Natural killer cell (primary cell): ENCODE measurements around the gene AHNAK2. TPM values are rescaled to one million over a fixed set of nuclear protein-coding genes. Genes with fewer than 3 reads are reported as not detected.

Source experiments
- ATAC-seq, 3 donors: fragments of 150-1000 bp in 2 of 3; fragments of 200-7000 bp in 1 of 3; cut with Tn5 transposase; 1 replicate in 1 of 3; 2 replicates in 2 of 3; pipeline ENCODE4 v1.10.0; 2021; ENCODE audit warnings: mild to moderate bottlenecking in 2 of 3, moderate library complexity in 2 of 3
- DNase-seq, 2 donors: peaks; one replicate each; pipeline versions ENCODE4 v3.0.0 to v3.0.0-alpha.2; 2013 to 2021; ENCODE audit warnings: mixed read lengths in 1 of 2
- H3K27ac ChIP-seq: one replicate; pipeline ENCODE4 v1.5.1; 2013; ENCODE audit warnings: mild to moderate bottlenecking, low read length
- H3K27me3 ChIP-seq: one replicate; pipeline ENCODE4 v1.6.1; 2013; ENCODE audit warnings: low read length; ENCODE audit not compliant: control insufficient read depth, insufficient read depth
- H3K36me3 ChIP-seq: one replicate; pipeline ENCODE4 v1.6.1; 2013; ENCODE audit warnings: low read length; ENCODE audit not compliant: control insufficient read depth, insufficient read depth
- H3K4me1 ChIP-seq: one replicate; pipeline ENCODE4 v1.6.1; 2013; ENCODE audit warnings: low read length; ENCODE audit not compliant: control insufficient read depth, insufficient read depth
- H3K4me3 ChIP-seq: one replicate; pipeline ENCODE4 v1.5.1; 2013; ENCODE audit warnings: low read length
- H3K9me3 ChIP-seq: one replicate; pipeline ENCODE4 v1.6.1; 2013; ENCODE audit warnings: low read length; ENCODE audit not compliant: control insufficient read depth, insufficient read depth
- H3K27ac Mint-ChIP-seq, 2 donors: one replicate each; pipeline ENCODE4 v1.8.0; 2022; ENCODE audit warnings: mild to moderate bottlenecking in 2 of 2, mixed read lengths in 2 of 2, moderate library complexity in 1 of 2
- H3K27me3 Mint-ChIP-seq, 2 donors: one replicate each; pipeline ENCODE4 v1.8.0; 2022; ENCODE audit warnings: low read depth in 2 of 2, mixed read lengths in 2 of 2
- H3K36me3 Mint-ChIP-seq: one replicate; pipeline ENCODE4 v1.8.0; 2022; ENCODE audit warnings: mixed read lengths
- H3K4me1 Mint-ChIP-seq, 2 donors: one replicate each; pipeline ENCODE4 v1.8.0; 2022; ENCODE audit warnings: mixed read lengths in 2 of 2
- H3K4me3 Mint-ChIP-seq: one replicate; pipeline ENCODE4 v1.8.0; 2022; ENCODE audit warnings: mild to moderate bottlenecking, moderate library complexity, mixed read lengths
- H3K9me3 Mint-ChIP-seq, 2 donors: one replicate each; pipeline ENCODE4 v1.8.0; 2022; ENCODE audit warnings: mixed read lengths in 2 of 2
- WGBS: methylation state at CpG from one replicate; pipeline ENCODE4 v1.1.7; 2013; ENCODE audit warnings: missing lambda C conversion rate; ENCODE audit not compliant: insufficient coverage; 5-methylcytosine and 5-hydroxymethylcytosine counted together
- intact Hi-C: fragments of 100-400 bp; cut with micrococcal nuclease; formaldehyde crosslinking; loops from one replicate; pipeline ENCODE4 v1.14.2; 2022
- total RNA-seq, 4 donors: library from RNA; stranded (reverse); fragments of 120-200 nt in 1 of 4; gene quantifications; one replicate each; pipeline versions ENCODE4 v1.2.3 to v1.2.4, GENCODE V29; 2013 to 2022
- TF ChIP-seq, protein P1 (sequence below): fragments of 200-600 bp; IDR thresholded peaks from one replicate; pipeline ENCODE4 v1.8.0; 2022; ENCODE audit warnings: antibody characterized with exemption

Gene AHNAK2
- total RNA-seq, 3 donors from 2014 or later (not counting 1 experiment from before 2014, with no cell fraction given): 0.05 TPM; not detected in 2

DNA sequence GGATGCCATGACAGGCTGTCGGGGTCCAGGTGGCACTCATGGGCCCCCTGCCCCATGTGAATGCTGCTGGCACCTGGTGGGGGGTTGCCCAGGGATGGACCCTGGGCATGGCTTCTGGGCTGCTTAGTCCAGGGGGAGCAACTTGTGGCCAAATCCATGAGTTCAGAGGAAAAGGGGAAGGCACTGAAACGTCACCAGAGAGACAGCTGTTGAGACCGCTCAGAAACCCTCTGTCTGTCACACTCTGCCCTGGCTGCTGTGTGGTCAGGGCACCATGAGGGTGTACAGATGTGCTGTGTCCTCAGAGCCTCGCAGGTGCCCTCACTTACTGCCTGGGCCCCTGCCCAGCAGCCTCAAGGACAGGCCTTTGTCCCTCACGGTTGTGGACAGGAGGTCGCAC is 16.8 kb upstream of the AHNAK2 start:
- no peaks in the 10 kb centered on the region for H3K4me1 Mint-ChIP-seq
- TF ChIP-seq, protein P1, sequence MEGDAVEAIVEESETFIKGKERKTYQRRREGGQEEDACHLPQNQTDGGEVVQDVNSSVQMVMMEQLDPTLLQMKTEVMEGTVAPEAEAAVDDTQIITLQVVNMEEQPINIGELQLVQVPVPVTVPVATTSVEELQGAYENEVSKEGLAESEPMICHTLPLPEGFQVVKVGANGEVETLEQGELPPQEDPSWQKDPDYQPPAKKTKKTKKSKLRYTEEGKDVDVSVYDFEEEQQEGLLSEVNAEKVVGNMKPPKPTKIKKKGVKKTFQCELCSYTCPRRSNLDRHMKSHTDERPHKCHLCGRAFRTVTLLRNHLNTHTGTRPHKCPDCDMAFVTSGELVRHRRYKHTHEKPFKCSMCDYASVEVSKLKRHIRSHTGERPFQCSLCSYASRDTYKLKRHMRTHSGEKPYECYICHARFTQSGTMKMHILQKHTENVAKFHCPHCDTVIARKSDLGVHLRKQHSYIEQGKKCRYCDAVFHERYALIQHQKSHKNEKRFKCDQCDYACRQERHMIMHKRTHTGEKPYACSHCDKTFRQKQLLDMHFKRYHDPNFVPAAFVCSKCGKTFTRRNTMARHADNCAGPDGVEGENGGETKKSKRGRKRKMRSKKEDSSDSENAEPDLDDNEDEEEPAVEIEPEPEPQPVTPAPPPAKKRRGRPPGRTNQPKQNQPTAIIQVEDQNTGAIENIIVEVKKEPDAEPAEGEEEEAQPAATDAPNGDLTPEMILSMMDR: no peak
- Histone ChIP-seq H3K27me3 (no peaks in the 10 kb centered on the region), H3K27ac (no peak overlapping the region), H3K9me3 (no peaks in the 10 kb centered on the region), H3K36me3 (no peaks in the 10 kb centered on the region), H3K4me3 (no peak overlapping the region), H3K4me1 (no peaks in the 10 kb centered on the region)
- H3K27ac Mint-ChIP-seq: no peak overlapping the region
- WGBS: 92% methylated on average over 6 of the region's 6 CpGs
- no peaks in the 10 kb centered on the region for H3K9me3 Mint-ChIP-seq
- ATAC-seq (no peak), DNase-seq (no peak)
- no peaks in the 10 kb centered on the region for H3K36me3 Mint-ChIP-seq
- H3K4me3 Mint-ChIP-seq: no peak overlapping the region
- no peaks in the 10 kb centered on the region for H3K27me3 Mint-ChIP-seq
- intact Hi-C loops: no loop called here

DNA sequence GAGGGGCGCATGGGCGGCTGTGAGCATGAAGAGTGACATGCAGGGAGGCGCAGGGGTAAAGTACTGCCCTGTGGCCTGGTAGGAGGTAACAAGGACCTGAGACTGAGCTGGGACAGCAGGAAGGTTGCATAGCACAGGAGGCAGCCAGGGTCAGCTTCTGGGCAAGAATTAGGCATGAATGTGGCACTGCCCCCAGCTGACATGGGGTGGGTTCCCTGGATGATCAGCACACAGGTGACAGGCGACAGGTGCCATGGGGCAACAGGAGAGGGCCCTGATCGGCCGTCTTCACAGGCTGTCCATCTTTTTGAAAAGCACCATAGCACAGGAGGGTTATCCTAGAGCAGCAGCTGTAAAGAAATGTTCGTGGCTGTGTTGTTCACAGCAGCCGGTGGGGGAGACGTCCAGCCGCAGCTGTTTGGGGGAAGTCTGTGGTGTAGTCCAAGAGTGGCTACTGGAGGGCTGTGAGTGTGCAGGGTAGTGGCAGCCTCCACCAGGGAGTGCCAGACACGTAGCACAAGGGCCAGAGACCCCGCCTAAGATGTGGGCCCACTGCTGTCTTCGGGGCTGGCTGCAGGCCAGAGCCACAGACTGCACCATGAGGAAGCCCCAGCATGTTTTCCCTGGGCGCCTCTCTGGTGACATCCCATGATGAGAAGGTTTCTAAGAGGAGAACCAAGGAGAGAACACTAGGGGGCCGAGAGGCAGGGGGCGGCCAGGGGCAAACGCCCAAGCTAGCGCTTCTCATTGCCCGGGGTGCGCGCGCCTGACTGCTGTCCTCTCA is 15.8 kb upstream of the AHNAK2 start:
- H3K9me3 ChIP-seq: no peaks in the 10 kb centered on the region
- H3K4me1 ChIP-seq: no peaks in the 10 kb centered on the region
- Mint-ChIP-seq H3K36me3 (no peaks in the 10 kb centered on the region), H3K4me3 (no peak overlapping the region), H3K4me1 (no peaks in the 10 kb centered on the region), H3K27me3 (no peaks in the 10 kb centered on the region), H3K27ac (no peak overlapping the region), H3K9me3 (no peaks in the 10 kb centered on the region)
- H3K4me3 ChIP-seq: no peak overlapping the region
- H3K27ac ChIP-seq: no peak overlapping the region
- DNase-seq (no peak), ATAC-seq (no peak)
- H3K27me3 ChIP-seq: no peaks in the 10 kb centered on the region
- no peaks in the 10 kb centered on the region for H3K36me3 ChIP-seq
- TF ChIP-seq, protein P1: no peak
- intact Hi-C loops: no loop called here
- whole genome bisulfite sequencing: 79% methylated on average over 22 of the region's 22 CpGs

DNA sequence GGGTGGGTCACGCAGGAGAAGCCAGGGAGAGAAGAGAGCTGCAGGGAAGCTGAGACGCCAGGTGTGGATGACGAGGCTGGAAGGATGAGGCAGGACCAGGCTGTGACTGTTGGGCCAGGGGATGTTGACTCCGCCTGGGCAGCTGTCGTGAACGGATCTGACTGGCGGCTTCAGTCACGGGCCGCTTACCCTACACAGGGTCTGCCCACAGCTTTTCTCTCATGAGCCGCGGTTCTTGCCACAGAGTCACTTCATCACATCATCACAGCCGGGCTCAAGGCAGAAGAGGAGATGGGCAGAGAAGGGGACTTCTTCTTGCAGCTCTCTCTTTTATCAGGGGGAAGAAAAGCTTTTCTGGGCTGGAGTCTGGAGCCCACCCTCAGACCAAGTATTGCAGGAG is 15.1 kb upstream of the AHNAK2 start:
- Histone ChIP-seq H3K27me3 (no peaks in the 10 kb centered on the region), H3K36me3 (no peaks in the 10 kb centered on the region), H3K4me3 (no peak overlapping the region), H3K9me3 (no peaks in the 10 kb centered on the region), H3K27ac (no peak overlapping the region), H3K4me1 (no peaks in the 10 kb centered on the region)
- Mint-ChIP-seq H3K27me3 (no peaks in the 10 kb centered on the region), H3K4me3 (no peak overlapping the region), H3K27ac (no peak overlapping the region), H3K4me1 (no peaks in the 10 kb centered on the region), H3K9me3 (no peaks in the 10 kb centered on the region), H3K36me3 (no peaks in the 10 kb centered on the region)
- 95% methylated on average over 12 of the region's 12 CpGs for WGBS
- no peak for ATAC-seq
- intact Hi-C loops: no loop called here
- no peak for DNase-seq
- TF ChIP-seq, protein P1: no peak

DNA sequence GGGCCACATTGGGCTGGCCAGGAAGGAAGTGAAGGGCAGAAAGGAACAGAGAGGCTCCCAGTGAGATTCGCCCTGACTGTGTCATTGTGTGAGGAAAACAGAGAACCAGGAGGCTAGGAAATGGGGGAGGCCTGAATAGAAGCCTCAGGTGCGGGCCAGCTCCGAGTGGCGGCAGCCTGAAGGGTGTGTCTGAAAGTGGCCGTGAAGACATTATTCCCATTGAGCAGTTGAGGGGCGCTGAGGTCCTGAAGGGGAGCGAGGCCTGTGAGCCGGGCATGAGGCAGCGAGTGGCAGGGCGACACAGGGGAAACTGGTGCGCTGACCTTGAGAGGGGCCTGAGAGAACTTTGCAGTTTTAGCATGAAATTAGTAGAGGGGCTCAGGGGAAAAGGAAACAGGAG is 14.3 kb upstream of the AHNAK2 start:
- H3K4me3 ChIP-seq: no peak overlapping the region
- Mint-ChIP-seq H3K9me3 (no peaks in the 10 kb centered on the region), H3K4me1 (no peaks in the 10 kb centered on the region), H3K27ac (no peak overlapping the region), H3K27me3 (no peaks in the 10 kb centered on the region), H3K4me3 (no peak overlapping the region), H3K36me3 (no peaks in the 10 kb centered on the region)
- H3K36me3 ChIP-seq: no peaks in the 10 kb centered on the region
- H3K4me1 ChIP-seq: no peaks in the 10 kb centered on the region
- DNase-seq (no peak), ATAC-seq (no peak)
- H3K27ac ChIP-seq: no peak overlapping the region
- intact Hi-C loops: no loop called here
- no peaks in the 10 kb centered on the region for H3K9me3 ChIP-seq
- 98% methylated on average over 11 of the region's 11 CpGs for WGBS
- no peaks in the 10 kb centered on the region for H3K27me3 ChIP-seq
- TF ChIP-seq, protein P1: no peak
